DND-41 (cell line): ENCODE data around the gene RPRD1A.

Source experiments
- ATAC-seq: fragments of 200-7000 bp; cut with Tn5 transposase; 3 replicates; pipeline ENCODE4 v1.9.1; 2021; ENCODE audit warnings: low read depth; ENCODE audit not compliant: insufficient read depth
- DNase-seq: peaks from one replicate; pipeline ENCODE4 v3.0.0-alpha.2; 2020
- H2AFZ ChIP-seq: 2 replicates; pipeline ENCODE4 v1.6.0; 2012; ENCODE audit warnings: low read depth, low read length
- H3K27ac ChIP-seq: 2 replicates; pipeline ENCODE4 v1.5.1; 2012; ENCODE audit warnings: low read length, inconsistent platforms
- H3K27me3 ChIP-seq: fragments of 200-600 bp; sonication (generic); 2 replicates; pipeline ENCODE4 v1.6.0; 2012; ENCODE audit warnings: low read length, mild to moderate bottlenecking, inconsistent platforms; ENCODE audit not compliant: insufficient read depth, poor library complexity
- H3K36me3 ChIP-seq: 2 replicates; pipeline ENCODE4 v1.5.1; 2012; ENCODE audit warnings: low read length, inconsistent platforms; ENCODE audit not compliant: insufficient read depth
- H3K4me1 ChIP-seq: 2 replicates; pipeline ENCODE4 v1.5.1; 2012; ENCODE audit warnings: mild to moderate bottlenecking, low read length; ENCODE audit not compliant: insufficient read depth
- H3K4me2 ChIP-seq: 2 replicates; pipeline ENCODE4 v1.6.0; 2012; ENCODE audit warnings: mild to moderate bottlenecking, moderate library complexity, low read length, inconsistent platforms; ENCODE audit not compliant: insufficient read depth
- H3K4me3 ChIP-seq, 2 experiments: fragments of 200-600 bp in 1 of 2; shearing (Covaris generic) in 1 of 2; 2 replicates each; pipeline ENCODE4 v1.5.1; 2012 to 2016; ENCODE audit warnings: inconsistent platforms in 2 of 2, low read length in 2 of 2, mild to moderate bottlenecking in 2 of 2, low read depth in 1 of 2, moderate library complexity in 1 of 2
- H3K79me2 ChIP-seq: 2 replicates; pipeline ENCODE4 v1.6.0; 2012; ENCODE audit warnings: low read length, inconsistent platforms; ENCODE audit not compliant: insufficient read depth
- H3K9ac ChIP-seq: 2 replicates; pipeline ENCODE4 v1.6.0; 2012; ENCODE audit warnings: low read depth, mild to moderate bottlenecking, inconsistent platforms, low read length, moderate library complexity
- H3K9me3 ChIP-seq: 2 replicates; pipeline ENCODE4 v1.5.1; 2012; ENCODE audit warnings: low read length, moderate library complexity, mild to moderate bottlenecking, inconsistent platforms; ENCODE audit not compliant: insufficient read depth, severe bottlenecking
- H4K20me1 ChIP-seq: 2 replicates; pipeline ENCODE4 v1.6.0; 2012; ENCODE audit warnings: low read length; ENCODE audit not compliant: insufficient read depth
- CTCF ChIP-seq: IDR thresholded peaks from 2 replicates; pipeline ENCODE4 v1.5.1; 2012; ENCODE audit warnings: borderline replicate concordance, low read length, moderate library complexity, mild to moderate bottlenecking; ENCODE audit not compliant: poor library complexity, severe bottlenecking; ENCODE audit errors: extremely low read depth
- EZH2 ChIP-seq: IDR thresholded peaks from 3 replicates; pipeline ENCODE4 v1.6.1; 2012; ENCODE audit warnings: borderline replicate concordance, low read depth, mild to moderate bottlenecking, moderate library complexity, low read length, inconsistent platforms; ENCODE audit not compliant: severe bottlenecking

The RPRD1A gene

GRCh38 chr18:36023336-36023735 is 44.0 kb downstream of the RPRD1A start:
- ATAC-seq (no peak), DNase-seq (no peak)
- Histone ChIP-seq H3K9me3 (no peaks in the 10 kb centered on the region), H3K27me3 (no peaks in the 10 kb centered on the region), H3K79me2 (no peaks in the 10 kb centered on the region), H3K4me2 (no peak overlapping the region), H4K20me1 (no peaks in the 10 kb centered on the region), H3K27ac (no peak overlapping the region), H3K9ac (no peak overlapping the region), H3K4me1 (no peaks in the 10 kb centered on the region), H2AFZ (no peak overlapping the region), H3K36me3 (peaks cover 45% of the 10 kb centered on the region), H3K4me3 (no peak overlapping the region)
- TF ChIP-seq CTCF = no peak
- no peak for TF ChIP-seq EZH2

GRCh38 chr18:36020174-36020711 is 47.1 kb downstream of the RPRD1A start:
- Histone ChIP-seq H4K20me1 (0 out of 2 replicates have a peak, but pooled peaks cover 2% of the 10 kb centered on the region), H3K36me3 (peaks cover 21% of the 10 kb centered on the region), H3K27me3 (no peaks in the 10 kb centered on the region), H3K9ac (no peak overlapping the region), H3K79me2 (no peaks in the 10 kb centered on the region), H3K27ac (no peak overlapping the region), H3K4me3 (no peak overlapping the region), H3K9me3 (no peaks in the 10 kb centered on the region), H3K4me1 (no peaks in the 10 kb centered on the region), H3K4me2 (no peak overlapping the region), H2AFZ (no peak overlapping the region)
- no peak for ATAC-seq
- no peak for DNase-seq
- TF ChIP-seq EZH2 = no peak
- TF ChIP-seq CTCF = no peak

GRCh38 chr18:36017232-36017631 is 50.1 kb downstream of the RPRD1A start:
- no peaks in the 10 kb centered on the region for H3K9me3 ChIP-seq
- H3K79me2 ChIP-seq = no peaks in the 10 kb centered on the region
- no peak overlapping the region for H2AFZ ChIP-seq
- H3K27me3 ChIP-seq = no peaks in the 10 kb centered on the region
- no peaks in the 10 kb centered on the region for H3K36me3 ChIP-seq
- TF ChIP-seq EZH2 (no peak), CTCF (no peak)
- H3K4me3 ChIP-seq = no peak overlapping the region
- H3K4me2 ChIP-seq = no peak overlapping the region
- H3K9ac ChIP-seq = no peak overlapping the region
- ATAC-seq (no peak), DNase-seq (no peak)
- H3K27ac ChIP-seq = no peak overlapping the region
- H3K4me1 ChIP-seq = no peaks in the 10 kb centered on the region
- 0 out of 2 replicates have a peak, but pooled peaks cover 2% of the 10 kb centered on the region for H4K20me1 ChIP-seq
